K562 (cell line): ENCODE data around the gene TDRD12.

Experiments used
- AFF1 ChIP-seq, 2 experiments: fragments of 450-650 bp; IDR thresholded peaks; 2 replicates each; pipeline ENCODE4 v1.6.1; 2018; ENCODE audit warnings: mild to moderate bottlenecking in 2 of 2, low read depth in 1 of 2; ENCODE audit not compliant: partially characterized antibody in 2 of 2
- CTCF ChIP-seq, 3 experiments: IDR thresholded peaks in 2 of 3; conservative IDR thresholded peaks in 1 of 3; 2 replicates each; pipeline ENCODE4 v1.5.1; 2011 to 2012; ENCODE audit warnings: low read length in 3 of 3, mild to moderate bottlenecking in 3 of 3, control low read depth in 2 of 3, improper control_type of control experiment in 1 of 3, inconsistent platforms in 1 of 3, low read depth in 1 of 3, mixed read lengths in 1 of 3, moderate library complexity in 1 of 3; ENCODE audit not compliant: insufficient read depth in 2 of 3
- EGR1 ChIP-seq: fragments of 450-650 bp; conservative IDR thresholded peaks from 2 replicates; pipeline ENCODE4 v1.6.1; 2017; ENCODE audit warnings: mild to moderate bottlenecking
- ILF3 ChIP-seq: fragments of 450-650 bp; IDR thresholded peaks from 2 replicates; pipeline ENCODE4 v1.6.1; 2018; ENCODE audit warnings: antibody characterized with exemption, mild to moderate bottlenecking, moderate library complexity, borderline replicate concordance
- SP1 ChIP-seq: sonication (generic); formaldehyde crosslinking; IDR thresholded peaks from 2 replicates; pipeline ENCODE4 v1.8.1; 2022; ENCODE audit warnings: mild to moderate bottlenecking, missing genetic modification reagents
- ZBTB49 ChIP-seq: sonication (generic); formaldehyde crosslinking; IDR thresholded peaks from 2 replicates; pipeline ENCODE4 v1.8.0; 2022; ENCODE audit warnings: missing genetic modification reagents, mild to moderate bottlenecking, borderline replicate concordance
- ZNF143 ChIP-seq: sonication (generic); formaldehyde crosslinking; IDR thresholded peaks from 2 replicates; pipeline ENCODE4 v1.9.0; 2022; ENCODE audit warnings: mild to moderate bottlenecking, missing genetic modification reagents
- ZNF740 ChIP-seq, 3 experiments: fragments of 200-800 bp in 1 of 3; sonication (Bioruptor generic) in 1 of 3; sonication (generic) in 1 of 3; formaldehyde crosslinking in 1 of 3; IDR thresholded peaks; 2 replicates each; pipeline versions ENCODE4 v1.6.1 to v1.8.0; 2016 to 2022; ENCODE audit warnings: mild to moderate bottlenecking in 2 of 3, missing compliant biosample characterization in 2 of 3, missing genetic modification characterization in 2 of 3, missing genetic modification reagents in 1 of 3
- ZNF766 ChIP-seq: fragments of 200-800 bp; sonication (Bioruptor generic); conservative IDR thresholded peaks from 2 replicates; pipeline ENCODE4 v1.6.1; 2016; ENCODE audit warnings: missing genetic modification characterization, missing compliant biosample characterization

- TF ChIP-seq AFF1 (IDR thresholded peaks at IDR 0.05; ENCODE audit: low read depth in 1 of 2, partially characterized antibody in 2 of 2) = no peak
- no peak for TF ChIP-seq ZNF143 (CRISPR knock-in tag)
- TF ChIP-seq ILF3 = no peak
- no peak for TF ChIP-seq ZNF766 (CRISPR knock-in tag)
- TF ChIP-seq SP1 = no peak
- no peak for TF ChIP-seq ZBTB49
- no peak for TF ChIP-seq ZNF740 (CRISPR knock-in tag; IDR thresholded peaks at IDR 0.05)
- no peak for TF ChIP-seq ZNF740 (tag; IDR thresholded peaks at IDR 0.05)
- TF ChIP-seq CTCF (IDR thresholded peaks at IDR 0.05 in 2 of 3, conservative IDR thresholded peaks at IDR 0.05 in 1 of 3; ENCODE audit: insufficient read depth in 2 of 3, low read depth in 1 of 3, low read length in 3 of 3) = no peak
- TF ChIP-seq EGR1 = no peak
Observed at GRCh38 chr19:32869369-32869965, 149.9 kb downstream of the TDRD12 start, which contains the start of gene SLC7A9.
